Measurements from ENCODE around the gene EDNRA.
"Not testable (repeated sequence)": the region's sequence is repeated elsewhere in the genome, so short reads cannot be mapped to it uniquely, and the experiment has no call there.

The EDNRA gene

DNA sequence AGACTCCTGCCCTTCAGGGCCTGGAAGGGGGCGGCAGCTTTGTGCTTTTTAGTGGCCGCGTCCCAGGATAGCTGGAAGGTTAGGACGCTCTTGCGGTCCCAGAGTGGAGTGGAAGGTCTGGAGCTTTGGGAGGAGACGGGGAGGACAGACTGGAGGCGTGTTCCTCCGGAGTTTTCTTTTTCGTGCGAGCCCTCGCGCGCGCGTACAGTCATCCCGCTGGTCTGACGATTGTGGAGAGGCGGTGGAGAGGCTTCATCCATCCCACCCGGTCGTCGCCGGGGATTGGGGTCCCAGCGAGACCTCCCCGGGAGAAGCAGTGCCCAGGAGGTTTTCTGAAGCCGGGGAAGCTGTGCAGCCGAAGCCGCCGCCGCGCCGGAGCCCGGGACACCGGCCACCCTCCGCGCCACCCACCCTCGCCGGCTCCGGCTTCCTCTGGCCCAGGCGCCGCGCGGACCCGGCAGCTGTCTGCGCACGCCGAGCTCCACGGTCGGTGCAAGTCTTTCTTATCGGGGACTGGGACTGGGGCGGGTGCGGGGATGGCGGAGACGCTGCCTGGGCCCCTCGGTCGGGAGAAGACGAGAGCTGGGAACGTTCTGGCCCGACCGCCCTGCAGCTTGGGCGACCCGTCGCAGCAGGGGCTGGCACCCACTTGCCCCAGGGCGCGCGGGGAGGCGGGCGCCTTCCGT, at the start of gene EDNRA:
EDNRA (plus strand) TSS at position 207 of the 686 bp plus-strand sequence. CDS start 4,585 bp downstream, outside the sequence.
- DNase-seq, result no peak

DNA sequence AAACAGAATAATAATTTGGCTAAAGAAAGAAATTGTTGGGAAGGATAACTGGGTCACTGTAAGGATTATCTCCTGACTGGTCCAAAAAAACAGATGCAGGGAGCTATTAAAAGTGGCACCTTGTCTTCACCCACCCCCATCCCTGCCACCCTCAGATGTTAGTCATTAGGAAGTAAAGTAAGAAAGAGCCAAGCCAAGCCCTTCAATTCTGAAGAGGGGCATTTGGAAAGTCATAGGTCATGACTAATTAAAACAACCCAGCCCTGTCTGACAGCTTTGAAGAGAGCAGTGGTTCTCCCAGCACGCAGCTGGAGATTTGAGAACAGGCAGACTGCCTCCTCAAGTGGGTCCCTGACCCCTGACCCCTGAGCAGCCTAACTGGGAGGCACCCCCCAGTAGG, 46.5 kb upstream of the EDNRA start:
- DNase-seq, result not testable (repeated sequence)

DNA sequence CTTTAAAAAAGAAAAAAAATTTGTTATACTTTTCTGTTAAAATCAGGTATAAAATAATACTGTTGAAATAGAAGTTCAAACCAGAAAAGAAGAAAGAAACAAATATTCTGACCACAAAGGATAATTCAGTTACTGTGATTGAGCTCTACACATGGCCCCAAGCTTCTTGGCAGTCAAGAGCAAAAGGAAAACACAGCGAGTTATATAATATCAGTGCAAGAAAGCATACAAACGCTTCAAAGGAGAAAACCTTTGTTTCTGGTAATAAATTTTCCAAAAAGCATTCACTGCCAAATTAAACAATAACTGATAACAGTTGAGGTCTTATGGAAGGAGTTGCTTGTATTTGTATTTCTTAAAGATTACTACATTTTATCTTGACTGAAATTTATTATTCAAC, 40.5 kb upstream of the EDNRA start:
- no peak for DNase-seq

DNA sequence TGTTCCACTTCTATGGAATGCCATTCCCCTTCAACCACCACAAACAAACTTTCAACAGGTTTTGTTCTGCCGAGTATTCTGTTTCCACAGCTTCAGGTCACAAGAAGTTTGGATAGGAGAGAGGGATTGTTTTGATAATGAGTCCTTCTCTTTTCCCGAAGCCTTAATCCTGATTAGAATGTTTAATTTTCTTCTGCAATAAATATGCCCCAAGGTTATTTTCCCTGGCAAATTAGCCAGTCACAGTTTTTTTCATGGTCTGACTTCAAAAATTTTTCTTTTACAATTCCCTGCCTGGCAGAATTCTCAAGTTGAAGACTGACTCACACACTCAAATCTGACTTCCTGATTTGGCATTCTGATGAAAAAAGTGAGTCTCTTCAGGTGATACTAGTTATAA, 33.1 kb upstream of the EDNRA start:
- no peak for DNase-seq

DNA sequence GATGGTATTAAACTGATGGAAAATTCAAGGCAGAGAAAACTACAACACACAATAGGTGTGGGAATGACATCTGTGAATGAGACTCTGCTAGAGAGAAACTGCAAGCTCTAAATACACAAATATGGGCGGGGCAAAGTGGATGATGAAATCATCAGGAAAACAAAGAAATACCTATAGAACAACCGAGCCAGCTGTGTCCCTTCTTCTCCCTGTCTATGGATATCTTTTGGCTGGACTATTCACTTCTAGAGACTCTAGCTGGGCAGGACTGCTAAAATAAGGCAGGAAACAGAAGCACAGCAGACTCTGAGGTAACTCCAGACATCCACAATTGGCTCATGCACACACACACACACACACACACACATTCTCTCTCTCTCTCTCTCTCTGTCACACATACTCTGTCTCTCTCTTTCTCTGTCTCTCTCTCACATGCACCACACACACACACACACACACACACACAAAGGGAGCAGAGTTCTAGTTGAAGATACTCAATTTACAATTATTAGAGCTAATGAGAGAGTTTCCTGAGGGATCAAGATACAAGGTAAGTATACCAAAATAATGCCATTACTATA, 27.2 kb upstream of the EDNRA start:
- DNase-seq, result no peak

DNA sequence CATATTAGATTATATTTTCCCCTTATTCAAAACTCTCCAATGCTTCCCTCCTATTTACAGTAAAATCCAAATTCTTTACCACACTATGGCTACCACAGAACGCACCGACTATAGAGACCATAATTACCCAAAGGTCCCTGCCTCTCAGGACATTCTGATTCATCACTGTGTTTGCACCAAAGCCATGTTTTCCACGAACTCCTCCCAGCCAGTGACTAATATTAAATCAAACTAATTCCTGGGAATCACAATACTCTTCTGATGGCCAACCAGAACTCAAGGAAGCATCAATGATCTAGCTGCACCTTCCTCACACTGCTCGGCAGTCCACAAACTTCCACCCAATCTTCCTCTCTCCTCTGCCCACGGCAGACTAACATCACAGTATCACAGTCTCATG, 24.2 kb upstream of the EDNRA start:
- DNase-seq, result no peak

GRCh38 chr4:147461161-147461560, 19.7 kb upstream of the EDNRA start:
- DNase-seq, result no peak

DNA sequence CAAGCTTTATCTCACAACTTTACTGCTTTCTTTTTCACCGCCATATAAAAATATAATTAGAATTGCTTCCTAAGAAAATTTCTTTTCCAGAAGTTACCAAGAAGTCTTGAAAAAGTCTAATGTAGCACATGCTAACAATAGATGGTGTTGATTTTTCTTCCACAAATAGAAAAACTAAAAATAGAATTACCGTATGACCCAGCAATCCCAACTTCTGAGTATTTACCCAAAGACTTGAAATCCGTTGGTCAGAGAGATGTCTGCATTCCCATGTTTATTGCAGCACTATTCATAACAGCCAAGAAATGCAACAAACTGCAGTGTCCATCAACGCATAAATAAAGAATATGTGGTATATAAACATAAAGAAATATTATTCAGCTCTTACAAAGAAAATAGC, 17.8 kb upstream of the EDNRA start:
- DNase-seq, result no peak

DNA sequence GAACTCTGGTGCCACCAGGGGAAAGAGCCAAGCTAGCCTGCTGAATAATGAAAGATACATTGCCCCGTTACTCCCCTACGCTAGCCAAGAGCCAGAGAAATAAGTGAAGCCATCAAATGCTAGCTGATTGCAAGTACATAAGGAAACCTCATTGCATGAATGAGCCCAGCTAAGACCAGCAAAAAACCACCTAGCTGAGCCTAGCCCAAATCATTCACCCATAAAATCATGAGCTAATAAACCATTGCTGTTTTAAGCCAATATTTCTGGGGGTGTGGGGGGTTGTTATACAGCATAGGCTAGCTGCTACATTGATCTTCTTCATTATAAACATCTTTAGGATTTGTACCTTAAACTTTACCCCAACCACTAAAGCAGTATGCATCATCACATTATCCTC, 15.4 kb upstream of the EDNRA start:
- no peak for DNase-seq

- no peak for DNase-seq
Measured at GRCh38 chr4:147477439-147477838, 3.5 kb upstream of the EDNRA start.

DNA sequence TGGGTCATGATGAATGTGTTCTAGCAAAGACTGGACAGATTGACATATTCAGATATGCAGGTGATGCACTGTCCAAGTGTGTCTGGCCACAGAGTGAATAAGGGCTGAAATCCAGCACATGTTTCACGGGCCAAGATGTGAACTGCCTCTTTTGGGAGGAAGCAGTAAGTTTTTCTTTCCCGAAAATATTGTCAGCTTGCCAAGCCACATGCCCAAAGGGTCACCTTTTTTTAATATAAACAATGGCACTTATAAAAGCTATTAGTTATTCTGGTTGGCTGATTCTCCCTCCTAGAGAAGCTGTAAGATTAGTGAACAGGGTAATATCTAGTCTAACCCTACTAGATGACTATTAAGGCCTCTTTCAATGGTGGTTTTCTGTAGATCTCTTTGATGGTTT, 1.5 kb upstream of the EDNRA start:
- DNase-seq, result no peak

DNA sequence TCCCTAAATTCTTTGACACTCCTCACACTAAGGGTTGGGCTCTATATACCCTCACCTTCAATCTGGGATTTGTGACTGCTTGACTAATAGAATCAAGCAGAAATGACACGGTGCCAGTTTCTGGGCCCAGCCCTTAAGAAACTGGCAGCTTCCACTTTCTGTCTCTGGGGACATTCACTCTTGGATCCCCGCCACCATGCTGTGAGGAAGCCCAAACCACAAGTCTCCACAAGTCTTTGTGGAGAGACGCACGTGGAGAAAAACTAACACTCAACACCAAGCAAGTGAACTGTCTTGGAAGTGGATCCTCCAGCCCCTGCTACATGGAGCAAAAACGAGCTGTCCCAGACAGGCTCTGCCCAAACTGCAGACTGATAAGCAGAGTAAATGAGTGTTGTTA, 1.1 kb upstream of the EDNRA start:
- DNase-seq, result no peak

- no peak for DNase-seq
Measured at GRCh38 chr4:147480502-147480890, 401 bp upstream of the EDNRA start.

GRCh38 chr4:147481577-147482109, 746 bp downstream of the EDNRA start:
- DNase-seq, result no peak

DNA sequence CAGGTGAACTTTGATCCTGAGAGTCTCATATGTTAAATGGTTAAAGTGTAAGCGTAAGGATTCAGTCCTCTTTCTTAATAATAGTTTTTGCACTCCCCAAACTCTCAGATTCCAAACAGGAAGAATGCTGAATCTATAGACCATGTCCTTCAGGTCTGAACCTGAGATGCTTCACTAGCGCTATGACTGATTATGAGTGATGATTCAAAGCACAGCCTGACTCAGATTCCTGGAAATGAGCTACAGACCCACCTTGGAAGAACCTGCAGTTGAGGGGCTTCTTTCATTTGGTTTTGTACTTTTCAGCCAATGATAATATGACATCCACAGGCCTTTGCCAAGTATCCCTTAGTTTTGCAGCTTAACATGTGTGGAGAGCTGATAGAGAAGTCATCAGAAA, 1.4 kb downstream of the EDNRA start:
- no peak for DNase-seq

GRCh38 chr4:147485167-147485566, 4.3 kb downstream of the EDNRA start:
- DNase-seq, result no peak

DNA sequence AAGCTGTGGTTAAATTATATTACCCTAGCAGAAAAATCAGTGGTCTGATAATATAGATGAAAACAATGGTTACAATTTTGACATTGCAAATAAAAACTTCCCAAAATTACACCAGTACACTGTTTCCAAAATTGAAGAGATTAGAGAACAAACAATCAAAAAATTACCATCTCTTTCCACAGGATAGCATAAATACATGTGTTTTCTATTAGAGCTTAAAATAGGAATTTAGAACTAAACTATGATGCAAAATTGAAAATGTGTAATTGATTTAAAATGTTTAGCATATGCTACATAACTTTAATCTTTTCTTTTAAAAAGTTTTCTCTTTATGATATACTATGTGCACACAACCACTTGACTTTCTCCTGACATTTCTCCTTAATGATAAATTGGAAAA, 6.7 kb downstream of the EDNRA start:
- DNase-seq, result no peak

DNA sequence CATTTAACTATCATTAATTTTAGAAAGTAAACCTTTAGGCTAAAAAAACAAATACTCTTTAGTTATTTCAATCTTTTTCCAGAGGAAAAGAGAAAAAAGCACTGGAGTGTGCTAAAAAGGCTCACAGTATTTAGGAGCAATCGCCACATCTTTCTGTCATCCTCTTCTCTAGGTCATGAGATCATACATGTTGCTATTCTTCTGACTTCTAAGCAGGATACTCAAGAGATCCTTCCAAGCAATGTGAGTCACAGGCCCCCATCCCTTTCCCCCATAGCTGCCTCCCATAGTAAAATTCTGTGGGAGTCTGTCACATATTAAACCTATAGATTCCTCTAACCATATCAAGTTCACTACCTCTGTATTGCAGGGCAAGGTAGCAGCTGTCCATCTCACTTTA, 7.7 kb downstream of the EDNRA start:
- no peak for DNase-seq

DNA sequence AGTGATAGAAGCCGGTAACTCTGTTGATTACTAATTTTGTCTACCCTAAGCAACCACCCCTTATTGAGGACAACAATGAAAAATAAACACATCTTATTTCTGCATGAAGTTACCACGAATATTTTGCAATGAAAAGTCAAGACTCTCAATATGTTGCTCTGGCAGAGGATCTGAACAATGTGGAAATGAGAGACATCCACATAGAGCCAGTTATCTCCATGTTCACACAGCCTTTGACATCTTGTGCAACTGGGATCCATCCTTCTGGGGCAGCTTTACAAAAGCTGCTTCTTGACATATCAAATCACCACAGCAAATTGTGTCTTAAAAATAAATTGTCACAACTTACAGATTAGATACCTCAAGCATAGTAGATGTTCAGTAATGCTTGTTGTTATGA, 10.2 kb downstream of the EDNRA start:
- no peak for DNase-seq

DNA sequence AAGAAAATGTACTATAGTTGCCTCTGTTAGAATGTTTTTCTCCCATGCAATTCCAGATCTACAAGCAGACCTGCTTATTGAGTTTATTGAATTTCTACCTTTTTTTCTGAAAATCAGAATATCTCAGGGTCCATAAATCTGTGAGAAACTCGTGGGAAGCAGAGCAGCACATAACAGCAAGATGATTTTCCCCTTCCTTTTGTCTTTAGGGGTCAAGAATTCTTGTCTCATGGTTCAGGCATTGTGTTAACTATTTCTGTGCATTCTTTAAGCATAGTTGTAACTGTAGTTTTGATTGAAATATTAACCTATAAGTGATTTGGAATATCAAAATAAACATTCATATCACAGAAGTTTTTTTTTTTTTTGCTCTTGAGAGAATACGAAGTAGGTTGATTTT, 11.4 kb downstream of the EDNRA start:
- no peak for DNase-seq

GRCh38 chr4:147492761-147493160, 11.9 kb downstream of the EDNRA start:
- no peak for DNase-seq

GRCh38 chr4:147493307-147493706, 12.4 kb downstream of the EDNRA start:
- DNase-seq, result no peak

GRCh38 chr4:147494301-147494700, 13.4 kb downstream of the EDNRA start:
- no peak for DNase-seq

DNA sequence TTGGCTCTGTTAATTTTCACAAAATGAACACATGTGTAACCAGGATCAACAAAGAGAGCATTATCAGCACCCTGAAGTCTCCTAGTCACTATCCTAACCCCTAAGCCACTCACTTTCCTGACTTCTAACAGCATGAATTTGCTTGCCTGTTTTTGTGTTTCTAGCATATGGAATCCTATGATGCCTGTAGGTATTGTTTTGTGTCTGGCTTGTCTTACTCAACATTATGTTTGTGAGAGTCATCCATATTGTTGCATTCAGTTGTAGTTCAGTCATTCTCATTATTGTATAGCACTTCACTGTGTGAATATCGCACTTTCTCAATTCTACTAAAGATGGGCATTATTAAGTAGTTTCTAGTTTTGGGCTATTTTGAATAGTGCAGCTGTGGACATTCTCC, 15.6 kb downstream of the EDNRA start:
- DNase-seq, result no peak

Measured in inflammatory macrophage treated with lipopolysaccharide for 1 hour (primary cell).